Testis (tissue), 2 donors: ENCODE measurements around the gene ENTPD5.
"Not testable (repeated sequence)": the region's sequence is repeated elsewhere in the genome, so short reads cannot be mapped to it uniquely, and the experiment has no call there.

Experiments used
- CTCF ChIP-seq, 3 experiments: fragments of 450-650 bp in 2 of 3; fragments of 200-600 bp in 1 of 3; sonication (generic) in 1 of 3; IDR thresholded peaks; one replicate each; pipeline ENCODE4 v1.5.1; 2016 to 2019; ENCODE audit warnings: antibody characterized with exemption in 3 of 3, mild to moderate bottlenecking in 2 of 3, moderate library complexity in 1 of 3
- POLR2A ChIP-seq: fragments of 450-650 bp; IDR thresholded peaks from one replicate; pipeline ENCODE4 v1.6.1; 2017; ENCODE audit warnings: antibody characterized with exemption, mild to moderate bottlenecking, moderate library complexity

DNA sequence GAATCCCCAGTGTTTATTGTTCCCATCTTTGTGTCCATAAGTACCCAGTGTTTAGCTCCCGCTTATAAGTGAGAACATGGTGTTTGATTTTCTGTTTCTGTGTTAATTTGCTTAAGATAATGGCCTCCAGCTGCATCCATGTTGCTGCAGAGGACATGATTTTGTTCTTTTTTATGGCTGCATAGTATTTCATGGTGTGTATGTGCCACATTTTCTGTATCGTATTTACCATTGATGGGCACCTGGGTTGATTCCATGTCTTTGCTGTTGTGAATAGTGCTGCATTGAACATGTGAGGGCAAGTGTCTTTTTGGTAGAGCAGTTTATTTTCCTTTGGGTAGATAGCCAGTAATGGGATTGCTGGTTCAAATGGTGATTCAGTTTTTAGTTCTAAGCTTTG lies 99.6 kb downstream of the ENTPD5 start:
- not testable (repeated sequence) for TF ChIP-seq POLR2A; CTCF (IDR thresholded peaks at IDR 0.05)
